PFSK-1 (cell line): ENCODE results near the gene RPS6KC1.

ENCODE experiments used
- FOXP2 ChIP-seq: optimal IDR thresholded peaks from 2 replicates; pipeline ENCODE3; 2011; ENCODE audit warnings: borderline replicate concordance, control low read depth, inconsistent platforms; ENCODE audit not compliant: insufficient read depth; ENCODE audit errors: extremely low read length, extremely low read depth
- POLR2AphosphoS5 ChIP-seq: IDR thresholded peaks from 2 replicates; pipeline ENCODE4 v1.6.1; 2012; ENCODE audit warnings: low read depth, mild to moderate bottlenecking, control low read depth, low read length, moderate library complexity
- SIN3A ChIP-seq: IDR thresholded peaks from 2 replicates; pipeline ENCODE4 v1.6.1; 2012; ENCODE audit warnings: mild to moderate bottlenecking, low read length, moderate library complexity, borderline replicate concordance; ENCODE audit not compliant: insufficient read depth
- TAF1 ChIP-seq: IDR thresholded peaks from 2 replicates; pipeline ENCODE4 v1.6.1; 2012; ENCODE audit warnings: low read length, control low read depth, borderline replicate concordance; ENCODE audit not compliant: insufficient read depth
- TF ChIP-seq, protein P1 (sequence below), 2 experiments: IDR thresholded peaks; 2 replicates each; pipeline versions ENCODE4 v1.6.1 to v1.8.0; 2011 to 2012; ENCODE audit warnings: low read depth in 2 of 2, low read length in 2 of 2, control low read depth in 1 of 2, inconsistent platforms in 1 of 2, mild to moderate bottlenecking in 1 of 2, moderate library complexity in 1 of 2; ENCODE audit not compliant: insufficient read depth in 1 of 2

The RPS6KC1 gene

DNA sequence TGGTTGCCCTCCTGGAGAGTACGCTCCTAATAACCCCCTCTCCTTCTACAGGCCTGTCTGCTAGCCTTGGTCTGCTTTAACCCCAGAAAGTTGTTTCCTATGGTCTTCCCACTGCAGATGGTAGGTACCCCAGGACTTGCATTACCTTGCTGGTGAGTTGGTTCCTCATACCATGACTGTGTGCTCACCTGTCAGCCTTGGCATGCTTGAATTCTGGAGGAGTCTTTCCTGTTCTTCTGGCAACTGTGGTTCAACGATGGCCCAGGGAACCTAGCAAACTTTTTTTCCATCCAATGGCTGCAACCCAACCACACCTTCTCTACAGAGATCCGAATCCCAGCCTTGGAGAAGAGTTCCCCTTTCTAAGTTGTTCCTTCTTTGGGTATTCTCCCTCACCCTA lies 36.9 kb downstream of the RPS6KC1 start:
- TF ChIP-seq, protein P1, sequence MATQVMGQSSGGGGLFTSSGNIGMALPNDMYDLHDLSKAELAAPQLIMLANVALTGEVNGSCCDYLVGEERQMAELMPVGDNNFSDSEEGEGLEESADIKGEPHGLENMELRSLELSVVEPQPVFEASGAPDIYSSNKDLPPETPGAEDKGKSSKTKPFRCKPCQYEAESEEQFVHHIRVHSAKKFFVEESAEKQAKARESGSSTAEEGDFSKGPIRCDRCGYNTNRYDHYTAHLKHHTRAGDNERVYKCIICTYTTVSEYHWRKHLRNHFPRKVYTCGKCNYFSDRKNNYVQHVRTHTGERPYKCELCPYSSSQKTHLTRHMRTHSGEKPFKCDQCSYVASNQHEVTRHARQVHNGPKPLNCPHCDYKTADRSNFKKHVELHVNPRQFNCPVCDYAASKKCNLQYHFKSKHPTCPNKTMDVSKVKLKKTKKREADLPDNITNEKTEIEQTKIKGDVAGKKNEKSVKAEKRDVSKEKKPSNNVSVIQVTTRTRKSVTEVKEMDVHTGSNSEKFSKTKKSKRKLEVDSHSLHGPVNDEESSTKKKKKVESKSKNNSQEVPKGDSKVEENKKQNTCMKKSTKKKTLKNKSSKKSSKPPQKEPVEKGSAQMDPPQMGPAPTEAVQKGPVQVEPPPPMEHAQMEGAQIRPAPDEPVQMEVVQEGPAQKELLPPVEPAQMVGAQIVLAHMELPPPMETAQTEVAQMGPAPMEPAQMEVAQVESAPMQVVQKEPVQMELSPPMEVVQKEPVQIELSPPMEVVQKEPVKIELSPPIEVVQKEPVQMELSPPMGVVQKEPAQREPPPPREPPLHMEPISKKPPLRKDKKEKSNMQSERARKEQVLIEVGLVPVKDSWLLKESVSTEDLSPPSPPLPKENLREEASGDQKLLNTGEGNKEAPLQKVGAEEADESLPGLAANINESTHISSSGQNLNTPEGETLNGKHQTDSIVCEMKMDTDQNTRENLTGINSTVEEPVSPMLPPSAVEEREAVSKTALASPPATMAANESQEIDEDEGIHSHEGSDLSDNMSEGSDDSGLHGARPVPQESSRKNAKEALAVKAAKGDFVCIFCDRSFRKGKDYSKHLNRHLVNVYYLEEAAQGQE (IDR thresholded peaks at IDR 0.05; ENCODE audit: insufficient read depth in 1 of 2, low read depth in 2 of 2, low read length in 2 of 2) = no peak
- TF ChIP-seq TAF1 (no peak), POLR2AphosphoS5 (no peak), SIN3A (no peak), FOXP2 (no peak)

DNA sequence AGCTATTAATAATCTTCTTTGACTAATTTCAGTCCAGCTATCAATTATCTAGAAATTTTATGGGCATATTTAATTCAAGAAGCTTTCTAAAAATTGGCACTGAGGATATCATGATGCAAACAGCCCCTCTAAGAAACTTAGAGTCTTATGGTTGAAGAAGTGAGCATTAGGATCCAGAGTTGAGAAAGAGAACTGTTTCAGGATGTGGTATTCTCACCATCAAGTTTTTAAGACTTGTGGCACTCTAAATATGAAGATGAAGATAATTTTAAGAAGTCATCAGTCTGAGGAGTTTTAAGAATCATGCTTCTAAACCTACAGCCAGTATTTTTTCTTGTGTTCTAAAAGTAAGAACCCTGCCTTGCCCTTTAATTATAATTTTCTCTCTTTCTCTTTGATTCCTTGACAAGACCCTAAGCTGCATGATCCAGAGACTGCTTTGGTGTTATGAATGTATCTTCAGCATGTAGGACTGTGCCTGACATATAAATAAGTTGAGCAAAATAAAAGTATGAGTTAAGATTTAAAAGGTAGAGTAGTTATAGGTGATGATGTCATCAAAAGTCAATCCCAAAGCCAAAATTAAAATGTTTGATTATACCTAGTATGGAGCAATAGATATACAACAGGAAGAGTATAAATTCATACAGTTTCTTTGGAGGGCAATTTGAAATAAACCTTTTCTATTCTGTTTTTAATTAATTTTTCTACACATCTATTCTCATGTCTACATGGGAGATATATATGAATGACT lies 39.1 kb downstream of the RPS6KC1 start:
- TF ChIP-seq POLR2AphosphoS5 (no peak), FOXP2 (no peak), SIN3A (no peak), TAF1 (no peak)
- TF ChIP-seq, protein P1 (IDR thresholded peaks at IDR 0.05; ENCODE audit: insufficient read depth in 1 of 2, low read depth in 2 of 2, low read length in 2 of 2) = no peak

DNA sequence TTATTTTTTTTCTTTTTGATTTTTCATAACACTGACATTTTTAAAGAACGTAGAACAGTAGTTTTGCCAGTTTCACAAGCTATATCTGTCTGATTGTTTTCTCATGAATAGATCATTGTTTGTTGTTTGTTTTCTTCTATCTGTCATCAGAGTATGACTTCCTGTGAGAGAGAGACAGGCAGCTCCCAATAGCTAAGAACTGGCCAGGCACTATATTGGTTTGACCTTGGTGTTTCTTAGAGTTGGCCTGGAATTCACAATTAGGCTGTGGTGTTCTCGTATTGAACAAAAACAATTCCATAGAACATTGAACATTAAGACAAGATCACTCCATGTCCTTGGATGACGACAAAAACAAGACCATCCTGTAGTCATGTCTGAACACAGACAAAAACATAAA lies 43.4 kb downstream of the RPS6KC1 start:
- no peak for TF ChIP-seq SIN3A
- TF ChIP-seq TAF1 = no peak
- TF ChIP-seq POLR2AphosphoS5 = no peak
- TF ChIP-seq, protein P1 (IDR thresholded peaks at IDR 0.05; ENCODE audit: insufficient read depth in 1 of 2, low read depth in 2 of 2, low read length in 2 of 2) = no peak
- no peak for TF ChIP-seq FOXP2

DNA sequence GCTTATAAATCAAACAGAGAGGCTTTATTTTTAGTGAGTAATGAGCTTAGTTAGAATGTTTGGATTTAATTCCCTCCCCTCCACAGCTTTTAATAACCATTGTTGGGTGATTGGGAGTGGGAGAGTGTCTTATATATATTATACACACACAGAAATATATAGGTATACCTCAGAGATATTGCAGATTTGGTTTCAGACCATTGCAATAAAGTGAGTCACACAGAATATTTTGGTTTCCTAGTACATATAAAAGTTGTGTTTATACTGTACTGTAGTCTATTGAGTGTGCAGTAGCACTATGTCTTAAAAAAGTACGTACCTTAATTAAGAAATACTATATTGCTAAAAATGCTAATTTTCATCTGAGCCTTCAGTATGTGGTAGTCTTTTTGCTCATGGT lies 44.4 kb downstream of the RPS6KC1 start:
- TF ChIP-seq POLR2AphosphoS5 (no peak), FOXP2 (no peak), SIN3A (no peak), TAF1 (no peak)
- TF ChIP-seq, protein P1 (IDR thresholded peaks at IDR 0.05; ENCODE audit: insufficient read depth in 1 of 2, low read depth in 2 of 2, low read length in 2 of 2) = no peak
